Liver (tissue), 9 donors: ENCODE measurements around the gene ABL2. TPM values are rescaled to one million over a fixed set of nuclear protein-coding genes. Genes with fewer than 3 reads are reported as not detected.

Experiments used
- DNase-seq: peaks from one replicate; pipeline ENCODE4 v3.0.0-alpha.2; 2017; ENCODE audit warnings: low spot score
- H3K27ac ChIP-seq, 2 donors: one replicate each; pipeline ENCODE4 v1.7.0; 2013; ENCODE audit warnings: inconsistent platforms in 2 of 2, low read length in 2 of 2, control low read depth in 1 of 2, low read depth in 1 of 2, mild to moderate bottlenecking in 1 of 2
- H3K27me3 ChIP-seq, 4 donors: one replicate each; pipeline versions ENCODE4 v1.6.1 to v1.7.0; 2013; ENCODE audit warnings: low read length in 3 of 4, inconsistent platforms in 1 of 4, mild to moderate bottlenecking in 1 of 4, moderate library complexity in 1 of 4; ENCODE audit not compliant: control insufficient read depth in 4 of 4, insufficient read depth in 4 of 4
- H3K36me3 ChIP-seq, 4 donors: one replicate each; pipeline versions ENCODE4 v1.6.1 to v1.7.0; 2013; ENCODE audit warnings: low read length in 3 of 4, mild to moderate bottlenecking in 3 of 4, low read depth in 1 of 4, moderate library complexity in 1 of 4; ENCODE audit not compliant: control insufficient read depth in 4 of 4, insufficient read depth in 3 of 4
- H3K4me1 ChIP-seq, 4 donors: one replicate each; pipeline versions ENCODE4 v1.6.1 to v1.7.0; 2013; ENCODE audit warnings: low read length in 3 of 4, mild to moderate bottlenecking in 3 of 4, moderate library complexity in 1 of 4; ENCODE audit not compliant: control insufficient read depth in 4 of 4, insufficient read depth in 4 of 4
- H3K4me3 ChIP-seq, 3 donors: one replicate each; pipeline versions ENCODE4 v1.6.1 to v1.7.0; 2013; ENCODE audit warnings: low read length in 3 of 3, control low read depth in 1 of 3, low read depth in 1 of 3, mild to moderate bottlenecking in 1 of 3
- H3K9ac ChIP-seq, 2 donors: one replicate each; pipeline ENCODE4 v1.7.0; 2013; ENCODE audit warnings: low read length in 2 of 2, mild to moderate bottlenecking in 2 of 2, moderate library complexity in 2 of 2, control low read depth in 1 of 2, low read depth in 1 of 2
- H3K9me3 ChIP-seq, 4 donors: one replicate each; pipeline versions ENCODE4 v1.6.1 to v1.7.0; 2013; ENCODE audit warnings: low read length in 3 of 4; ENCODE audit not compliant: control insufficient read depth in 4 of 4
- CTCF ChIP-seq: fragments of 150-350 bp; IDR thresholded peaks from 2 replicates; pipeline ENCODE4 v1.5.1; 2017; ENCODE audit warnings: improper control_type of control experiment, low read depth, low read length; ENCODE audit not compliant: missing input control
- EGR1 ChIP-seq, 2 donors: IDR thresholded peaks; 2 replicates each; pipeline ENCODE4 v1.6.1; 2016 to 2018; ENCODE audit warnings: antibody characterized with exemption in 2 of 2, low read depth in 2 of 2
- HNF4G ChIP-seq: IDR thresholded peaks from 2 replicates; pipeline ENCODE4 v1.6.1; 2016; ENCODE audit warnings: antibody characterized with exemption
- JUND ChIP-seq, 2 donors: IDR thresholded peaks; 2 replicates each; pipeline ENCODE4 v1.6.1; 2016; ENCODE audit warnings: antibody characterized with exemption in 2 of 2
- MAX ChIP-seq: IDR thresholded peaks from 2 replicates; pipeline ENCODE4 v1.6.1; 2016; ENCODE audit warnings: antibody characterized with exemption
- NR2F2 ChIP-seq: IDR thresholded peaks from 2 replicates; pipeline ENCODE4 v1.6.1; 2016; ENCODE audit warnings: antibody characterized with exemption
- RAD21 ChIP-seq, 2 donors: IDR thresholded peaks; 2 replicates each; pipeline ENCODE4 v1.6.1; 2016; ENCODE audit warnings: antibody characterized with exemption in 2 of 2, mild to moderate bottlenecking in 2 of 2
- REST ChIP-seq: IDR thresholded peaks from 2 replicates; pipeline ENCODE4 v1.6.1; 2016; ENCODE audit warnings: antibody characterized with exemption, mild to moderate bottlenecking
- RXRA ChIP-seq, 2 donors: IDR thresholded peaks; 2 replicates each; pipeline ENCODE4 v1.6.1; 2017 to 2018; ENCODE audit warnings: antibody characterized with exemption in 2 of 2, mild to moderate bottlenecking in 1 of 2
- SP1 ChIP-seq: IDR thresholded peaks from 2 replicates; pipeline ENCODE4 v1.6.1; 2018; ENCODE audit warnings: antibody characterized with exemption, mild to moderate bottlenecking
- TAF1 ChIP-seq: conservative IDR thresholded peaks from 2 replicates; pipeline ENCODE4 v1.6.1; 2016; ENCODE audit warnings: antibody characterized with exemption, mild to moderate bottlenecking
- YY1 ChIP-seq: IDR thresholded peaks from 2 replicates; pipeline ENCODE4 v1.6.1; 2016; ENCODE audit warnings: antibody characterized with exemption, mild to moderate bottlenecking
- ZBTB33 ChIP-seq: IDR thresholded peaks from 2 replicates; pipeline ENCODE4 v1.6.1; 2016; ENCODE audit warnings: antibody characterized with exemption
- WGBS: extraction: QIAGEN DNeasy Blood & Tissue Kit; methylation state at CpG from one replicate; pipeline ENCODE4 v1.1.7; 2013; 5-methylcytosine and 5-hydroxymethylcytosine counted together
- polyA plus RNA-seq, 2 donors: library from polyadenylated mRNA; stranded (reverse) in 1 of 2; unstranded in 1 of 2; fragments of 200-250 nt in 1 of 2; fragments of >200 nt in 1 of 2; fragmentation: Nextera tagmentation in 1 of 2; extraction: Ambion mirVana in 1 of 2; gene quantifications; one replicate each; pipeline versions ENCODE4 v1.2.1 to v1.2.3, GENCODE V29; 2013 to 2015
- total RNA-seq, 2 donors: library from RNA; depleted of rRNA; stranded (reverse); fragments of >200 nt; gene quantifications; one replicate each; pipeline ENCODE4 v1.2.3, GENCODE V29; 2014
- donor health status: healthy.
- donor health status: healthy.
- donor health status: healthy.
- donor health status: healthy.
- donor health status: healthy.

ABL2 gene
- total and polyA plus RNA-seq, 4 donors: 1.8 to 7.8 (median 3.4) TPM

- no peak for DNase-seq
- H3K4me3 ChIP-seq: no peak overlapping the region
- peak overlapping the region in 1 of 2 donors; percentile 3 for H3K27ac ChIP-seq
- peaks cover 5 to 54% (median 50%) of the 10 kb centered on the region in 4 donors for H3K4me1 ChIP-seq
- no peaks in the 10 kb centered on the region for H3K27me3 ChIP-seq
- no peak overlapping the region for H3K9ac ChIP-seq
- TF ChIP-seq TAF1 (no peak), MAX (no peak), JUND (IDR thresholded peaks at IDR 0.05) (no peak), RAD21 (IDR thresholded peaks at IDR 0.05) (no peak), SP1 (no peak), CTCF (no peak), ZBTB33 (no peak), YY1 (no peak), NR2F2 (no peak), HNF4G (no peak)
- no peaks in the 10 kb centered on the region for H3K9me3 ChIP-seq
- WGBS: 69% methylated on average over 15 of the region's 15 CpGs
- H3K36me3 ChIP-seq: peaks cover 3 to 11% (median 6%) of the 10 kb centered on the region in 4 donors
Observed at GRCh38 chr1:179107706-179108629, 121.5 kb downstream of the ABL2 start.

GRCh38 chr1:179105393-179105792 is 124.1 kb downstream of the ABL2 start:
- Histone ChIP-seq H3K4me1 (peaks cover 5 to 54% (median 50%) of the 10 kb centered on the region in 4 donors), H3K27ac (peak overlapping the region; percentile 43 to 45), H3K9me3 (no peaks in the 10 kb centered on the region), H3K27me3 (no peaks in the 10 kb centered on the region), H3K36me3 (peaks cover 1 to 7% (median 4%) of the 10 kb centered on the region in 4 donors), H3K9ac (no peak overlapping the region), H3K4me3 (no peak overlapping the region)
- TF ChIP-seq MAX: no peak
- peak; percentile 34 for TF ChIP-seq CTCF
- no peak for TF ChIP-seq EGR1 (IDR thresholded peaks at IDR 0.05; ENCODE audit: low read depth in 2 of 2)
- TF ChIP-seq RXRA (IDR thresholded peaks at IDR 0.05): no peak
- no peak for TF ChIP-seq REST
- TF ChIP-seq HNF4G: no peak
- no peak for TF ChIP-seq SP1
- peak in 1 of 2 donors; percentile 53 for TF ChIP-seq RAD21 (IDR thresholded peaks at IDR 0.05)
- 69% methylated on average over 7 of the region's 7 CpGs for WGBS
- no peak for DNase-seq
